Sigmoid colon (tissue), 4 donors: ENCODE data around the gene PLPPR3.

ENCODE experiments used
- EP300 ChIP-seq, 4 donors: sonication (generic); formaldehyde crosslinking; IDR thresholded peaks; one replicate each; pipeline ENCODE4 v1.6.1; 2017; ENCODE audit warnings: antibody characterized with exemption in 4 of 4
- POLR2A ChIP-seq, 2 donors: fragments of 450-650 bp; IDR thresholded peaks; one replicate each; pipeline ENCODE4 v1.6.1; 2016; ENCODE audit warnings: antibody characterized with exemption in 2 of 2, mild to moderate bottlenecking in 2 of 2, moderate library complexity in 2 of 2
- POLR2AphosphoS5 ChIP-seq, 4 donors: sonication (generic); formaldehyde crosslinking; IDR thresholded peaks; one replicate each; pipeline ENCODE4 v1.6.1; 2017; ENCODE audit warnings: antibody characterized with exemption in 4 of 4
- TF ChIP-seq, protein P1 (sequence below), 4 experiments: fragments of 450-650 bp in 3 of 4; fragments of 200-600 bp in 1 of 4; IDR thresholded peaks; one replicate each; pipeline ENCODE4 v1.5.1; 2016 to 2019; ENCODE audit warnings: antibody characterized with exemption in 4 of 4, mild to moderate bottlenecking in 3 of 4, moderate library complexity in 2 of 4

GRCh38 chr19:769616-770015 lies 52.1 kb downstream of the PLPPR3 start:
- TF ChIP-seq POLR2A (IDR thresholded peaks at IDR 0.05) = no peak
- TF ChIP-seq, protein P1, sequence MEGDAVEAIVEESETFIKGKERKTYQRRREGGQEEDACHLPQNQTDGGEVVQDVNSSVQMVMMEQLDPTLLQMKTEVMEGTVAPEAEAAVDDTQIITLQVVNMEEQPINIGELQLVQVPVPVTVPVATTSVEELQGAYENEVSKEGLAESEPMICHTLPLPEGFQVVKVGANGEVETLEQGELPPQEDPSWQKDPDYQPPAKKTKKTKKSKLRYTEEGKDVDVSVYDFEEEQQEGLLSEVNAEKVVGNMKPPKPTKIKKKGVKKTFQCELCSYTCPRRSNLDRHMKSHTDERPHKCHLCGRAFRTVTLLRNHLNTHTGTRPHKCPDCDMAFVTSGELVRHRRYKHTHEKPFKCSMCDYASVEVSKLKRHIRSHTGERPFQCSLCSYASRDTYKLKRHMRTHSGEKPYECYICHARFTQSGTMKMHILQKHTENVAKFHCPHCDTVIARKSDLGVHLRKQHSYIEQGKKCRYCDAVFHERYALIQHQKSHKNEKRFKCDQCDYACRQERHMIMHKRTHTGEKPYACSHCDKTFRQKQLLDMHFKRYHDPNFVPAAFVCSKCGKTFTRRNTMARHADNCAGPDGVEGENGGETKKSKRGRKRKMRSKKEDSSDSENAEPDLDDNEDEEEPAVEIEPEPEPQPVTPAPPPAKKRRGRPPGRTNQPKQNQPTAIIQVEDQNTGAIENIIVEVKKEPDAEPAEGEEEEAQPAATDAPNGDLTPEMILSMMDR (IDR thresholded peaks at IDR 0.05) = no peak
- TF ChIP-seq EP300 (IDR thresholded peaks at IDR 0.05) = no peak
- no peak for TF ChIP-seq POLR2AphosphoS5 (IDR thresholded peaks at IDR 0.05)
